Neural progenitor cell (in vitro differentiated cells): ENCODE results near the gene NOS1AP. TPM values are rescaled to one million over a fixed set of nuclear protein-coding genes. Genes with fewer than 3 reads are reported as not detected.

Source experiments
- DNase-seq: peaks from one replicate; pipeline ENCODE4 v3.0.0-alpha.2; 2016; ENCODE audit warnings: low spot score
- H2AFZ ChIP-seq: fragments of 200-600 bp; sonication (generic); replicated peaks from 2 replicates; pipeline ENCODE4 v1.6.1; 2016; ENCODE audit warnings: antibody characterized with exemption
- H3F3A ChIP-seq: fragments of 200-600 bp; sonication (generic); 2 replicates; pipeline ENCODE4 v1.6.1; 2016; ENCODE audit warnings: antibody characterized with exemption, low read depth
- H3K27ac ChIP-seq: fragments of 200-600 bp; sonication (generic); 2 replicates; pipeline ENCODE4 v1.5.1; 2016; ENCODE audit warnings: mild to moderate bottlenecking
- H3K27me3 ChIP-seq: fragments of 200-600 bp; sonication (generic); 2 replicates; pipeline ENCODE4 v1.6.1; 2016; ENCODE audit warnings: mild to moderate bottlenecking, moderate library complexity
- H3K36me3 ChIP-seq: fragments of 200-600 bp; sonication (generic); 2 replicates; pipeline ENCODE4 v1.5.1; 2016
- H3K4me1 ChIP-seq: fragments of 200-600 bp; sonication (generic); 2 replicates; pipeline ENCODE4 v1.6.1; 2016; ENCODE audit warnings: mixed run types
- H3K4me2 ChIP-seq: fragments of 200-600 bp; sonication (generic); 2 replicates; pipeline ENCODE4 v1.6.1; 2016
- H3K4me3 ChIP-seq: fragments of 200-600 bp; sonication (generic); 2 replicates; pipeline ENCODE4 v1.5.1; 2016
- H3K79me2 ChIP-seq: fragments of 200-600 bp; sonication (generic); 2 replicates; pipeline ENCODE4 v1.6.1; 2016; ENCODE audit warnings: low read depth
- H3K9ac ChIP-seq: fragments of 200-600 bp; sonication (generic); 2 replicates; pipeline ENCODE4 v1.6.1; 2016
- H3K9me3 ChIP-seq: fragments of 200-600 bp; sonication (generic); 2 replicates; pipeline ENCODE4 v1.5.1; 2016; ENCODE audit warnings: low read depth
- H4K20me1 ChIP-seq: fragments of 200-600 bp; sonication (generic); 2 replicates; pipeline ENCODE4 v1.6.1; 2016; ENCODE audit warnings: low read depth
- H3K27ac Mint-ChIP-seq: 3 replicates; pipeline ENCODE4 v1.8.0; 2021; ENCODE audit warnings: mixed read lengths
- H3K27me3 Mint-ChIP-seq: 2 replicates; pipeline ENCODE4 v1.8.0; 2022; ENCODE audit warnings: low read depth, mild to moderate bottlenecking, inconsistent platforms, moderate library complexity, mixed read lengths; ENCODE audit not compliant: insufficient read depth
- H3K36me3 Mint-ChIP-seq: 3 replicates; pipeline ENCODE4 v1.8.0; 2021; ENCODE audit warnings: mixed read lengths
- H3K4me1 Mint-ChIP-seq: 3 replicates; pipeline ENCODE4 v1.8.0; 2021; ENCODE audit warnings: mixed read lengths
- H3K4me3 Mint-ChIP-seq: 3 replicates; pipeline ENCODE4 v1.8.0; 2021; ENCODE audit warnings: mild to moderate bottlenecking, moderate library complexity, mixed read lengths
- H3K9me3 Mint-ChIP-seq: 3 replicates; pipeline ENCODE4 v1.8.0; 2020; ENCODE audit warnings: mixed read lengths
- EZH2 ChIP-seq: fragments of 200-600 bp; sonication (generic); IDR thresholded peaks from 2 replicates; pipeline ENCODE4 v1.6.1; 2017; ENCODE audit warnings: antibody characterized with exemption, mild to moderate bottlenecking, moderate library complexity
- EZH2phosphoT487 ChIP-seq: fragments of 200-600 bp; sonication (generic); IDR thresholded peaks from 2 replicates; pipeline ENCODE4 v1.6.1; 2017; ENCODE audit warnings: antibody characterized with exemption
- total RNA-seq: library from RNA; depleted of rRNA; stranded (reverse); fragments of >200 nt; gene quantifications from 2 replicates; pipeline ENCODE4 v1.2.3, GENCODE V29; 2015; ENCODE audit warnings: low replicate concordance
- TF ChIP-seq, protein P1 (sequence below): fragments of 200-600 bp; sonication (generic); IDR thresholded peaks from 2 replicates; pipeline ENCODE4 v1.5.1; 2017; ENCODE audit warnings: antibody characterized with exemption, mild to moderate bottlenecking

Gene NOS1AP
- total RNA-seq, 1 donor from 2014 or later = 2.4 TPM

- H3K27me3 ChIP-seq = no peaks in the 10 kb centered on the region
- H4K20me1 ChIP-seq = no peaks in the 10 kb centered on the region
- H3F3A ChIP-seq = peaks cover 11% of the 10 kb centered on the region
- H3K27ac ChIP-seq = no peak overlapping the region
- no peaks in the 10 kb centered on the region for H3K9me3 ChIP-seq
- Mint-ChIP-seq H3K27me3 (peaks cover 6% of the 10 kb centered on the region), H3K4me3 (no peak overlapping the region), H3K4me1 (peaks cover 42% of the 10 kb centered on the region), H3K27ac (no peak overlapping the region), H3K9me3 (peaks cover 14% of the 10 kb centered on the region), H3K36me3 (peaks cover 7% of the 10 kb centered on the region)
- H2AFZ ChIP-seq = no peak overlapping the region
- no peak overlapping the region for H3K9ac ChIP-seq
- H3K4me2 ChIP-seq = no peak overlapping the region
- no peak for DNase-seq
- H3K36me3 ChIP-seq = no peaks in the 10 kb centered on the region
- peaks cover 25% of the 10 kb centered on the region for H3K4me1 ChIP-seq
- TF ChIP-seq EZH2phosphoT487 (no peak), EZH2 (no peak)
- TF ChIP-seq, protein P1, sequence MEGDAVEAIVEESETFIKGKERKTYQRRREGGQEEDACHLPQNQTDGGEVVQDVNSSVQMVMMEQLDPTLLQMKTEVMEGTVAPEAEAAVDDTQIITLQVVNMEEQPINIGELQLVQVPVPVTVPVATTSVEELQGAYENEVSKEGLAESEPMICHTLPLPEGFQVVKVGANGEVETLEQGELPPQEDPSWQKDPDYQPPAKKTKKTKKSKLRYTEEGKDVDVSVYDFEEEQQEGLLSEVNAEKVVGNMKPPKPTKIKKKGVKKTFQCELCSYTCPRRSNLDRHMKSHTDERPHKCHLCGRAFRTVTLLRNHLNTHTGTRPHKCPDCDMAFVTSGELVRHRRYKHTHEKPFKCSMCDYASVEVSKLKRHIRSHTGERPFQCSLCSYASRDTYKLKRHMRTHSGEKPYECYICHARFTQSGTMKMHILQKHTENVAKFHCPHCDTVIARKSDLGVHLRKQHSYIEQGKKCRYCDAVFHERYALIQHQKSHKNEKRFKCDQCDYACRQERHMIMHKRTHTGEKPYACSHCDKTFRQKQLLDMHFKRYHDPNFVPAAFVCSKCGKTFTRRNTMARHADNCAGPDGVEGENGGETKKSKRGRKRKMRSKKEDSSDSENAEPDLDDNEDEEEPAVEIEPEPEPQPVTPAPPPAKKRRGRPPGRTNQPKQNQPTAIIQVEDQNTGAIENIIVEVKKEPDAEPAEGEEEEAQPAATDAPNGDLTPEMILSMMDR = no peak
- no peak overlapping the region for H3K4me3 ChIP-seq
- H3K79me2 ChIP-seq = no peaks in the 10 kb centered on the region
These were observed 328.6 kb downstream of the NOS1AP start for GRCh38 chr1:162397943-162398560.

GRCh38 chr1:162398999-162399580, 329.6 kb downstream of the NOS1AP start:
- Histone ChIP-seq H3K27ac (no peak overlapping the region), H3K9me3 (no peaks in the 10 kb centered on the region), H3K9ac (no peak overlapping the region), H2AFZ (peak overlapping the region; percentile 37), H3K36me3 (no peaks in the 10 kb centered on the region), H3K4me1 (peaks cover 25% of the 10 kb centered on the region), H3K4me3 (no peak overlapping the region), H3K79me2 (no peaks in the 10 kb centered on the region), H4K20me1 (no peaks in the 10 kb centered on the region), H3K4me2 (peak overlapping the region; percentile 35), H3F3A (peaks cover 9% of the 10 kb centered on the region), H3K27me3 (no peaks in the 10 kb centered on the region)
- DNase-seq = no peak
- Mint-ChIP-seq H3K36me3 (peaks cover 7% of the 10 kb centered on the region), H3K27me3 (peaks cover 9% of the 10 kb centered on the region), H3K27ac (no peak overlapping the region), H3K4me1 (peaks cover 46% of the 10 kb centered on the region), H3K9me3 (peaks cover 14% of the 10 kb centered on the region), H3K4me3 (no peak overlapping the region)
- TF ChIP-seq EZH2phosphoT487 (no peak), EZH2 (no peak)
- TF ChIP-seq, protein P1 = no peak

DNA sequence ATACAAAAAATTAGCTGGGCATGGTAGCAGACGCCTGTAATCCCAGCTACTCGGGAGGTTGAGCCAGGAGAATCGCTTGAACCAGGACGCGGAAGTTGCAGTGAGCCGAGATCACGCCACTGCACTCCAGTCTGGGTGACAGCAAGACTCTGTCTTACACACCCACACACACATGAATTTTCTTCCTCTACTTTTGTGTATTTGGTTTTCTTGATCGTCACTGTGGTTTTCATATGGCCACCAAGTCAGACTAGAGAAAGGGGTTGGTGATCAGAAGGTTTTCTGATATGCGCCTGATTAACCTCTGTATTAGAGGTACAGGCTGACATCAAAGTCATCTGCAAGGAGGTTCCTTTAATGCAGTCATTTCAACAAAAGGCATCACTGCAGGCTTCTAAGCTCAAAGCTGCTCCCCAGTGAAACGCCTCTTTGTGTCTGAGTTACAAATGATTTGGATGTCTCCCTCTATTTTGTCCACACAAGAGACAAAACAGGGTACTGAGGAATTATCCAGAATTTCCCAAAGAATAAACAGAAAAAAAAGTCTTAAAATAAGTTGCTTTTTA, 331.4 kb downstream of the NOS1AP start:
- peaks cover 48% of the 10 kb centered on the region for H3K4me1 Mint-ChIP-seq
- peaks cover 9% of the 10 kb centered on the region for H3K27me3 Mint-ChIP-seq
- Histone ChIP-seq H3K9ac (no peak overlapping the region), H3K9me3 (no peaks in the 10 kb centered on the region), H3K27ac (no peak overlapping the region), H2AFZ (no peak overlapping the region), H3K79me2 (no peaks in the 10 kb centered on the region), H3K27me3 (no peaks in the 10 kb centered on the region), H4K20me1 (no peaks in the 10 kb centered on the region), H3K4me2 (peak overlapping the region; percentile 35), H3F3A (peaks cover 9% of the 10 kb centered on the region), H3K4me1 (peaks cover 25% of the 10 kb centered on the region), H3K4me3 (no peak overlapping the region), H3K36me3 (no peaks in the 10 kb centered on the region)
- peak overlapping the region; percentile 23 for H3K27ac Mint-ChIP-seq
- TF ChIP-seq EZH2 = no peak
- TF ChIP-seq, protein P1 = no peak
- no peak for TF ChIP-seq EZH2phosphoT487
- DNase-seq = peak; percentile 51
- peaks cover 14% of the 10 kb centered on the region for H3K9me3 Mint-ChIP-seq
- peaks cover 7% of the 10 kb centered on the region for H3K36me3 Mint-ChIP-seq
- H3K4me3 Mint-ChIP-seq = peak overlapping the region; percentile 41
